Measurements from ENCODE around the gene APOL4.
"Not testable (repeated sequence)": the region's sequence is repeated elsewhere in the genome, so short reads cannot be mapped to it uniquely, and the experiment has no call there.

APOL4 gene, protein sequence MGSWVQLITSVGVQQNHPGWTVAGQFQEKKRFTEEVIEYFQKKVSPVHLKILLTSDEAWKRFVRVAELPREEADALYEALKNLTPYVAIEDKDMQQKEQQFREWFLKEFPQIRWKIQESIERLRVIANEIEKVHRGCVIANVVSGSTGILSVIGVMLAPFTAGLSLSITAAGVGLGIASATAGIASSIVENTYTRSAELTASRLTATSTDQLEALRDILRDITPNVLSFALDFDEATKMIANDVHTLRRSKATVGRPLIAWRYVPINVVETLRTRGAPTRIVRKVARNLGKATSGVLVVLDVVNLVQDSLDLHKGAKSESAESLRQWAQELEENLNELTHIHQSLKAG

DNA sequence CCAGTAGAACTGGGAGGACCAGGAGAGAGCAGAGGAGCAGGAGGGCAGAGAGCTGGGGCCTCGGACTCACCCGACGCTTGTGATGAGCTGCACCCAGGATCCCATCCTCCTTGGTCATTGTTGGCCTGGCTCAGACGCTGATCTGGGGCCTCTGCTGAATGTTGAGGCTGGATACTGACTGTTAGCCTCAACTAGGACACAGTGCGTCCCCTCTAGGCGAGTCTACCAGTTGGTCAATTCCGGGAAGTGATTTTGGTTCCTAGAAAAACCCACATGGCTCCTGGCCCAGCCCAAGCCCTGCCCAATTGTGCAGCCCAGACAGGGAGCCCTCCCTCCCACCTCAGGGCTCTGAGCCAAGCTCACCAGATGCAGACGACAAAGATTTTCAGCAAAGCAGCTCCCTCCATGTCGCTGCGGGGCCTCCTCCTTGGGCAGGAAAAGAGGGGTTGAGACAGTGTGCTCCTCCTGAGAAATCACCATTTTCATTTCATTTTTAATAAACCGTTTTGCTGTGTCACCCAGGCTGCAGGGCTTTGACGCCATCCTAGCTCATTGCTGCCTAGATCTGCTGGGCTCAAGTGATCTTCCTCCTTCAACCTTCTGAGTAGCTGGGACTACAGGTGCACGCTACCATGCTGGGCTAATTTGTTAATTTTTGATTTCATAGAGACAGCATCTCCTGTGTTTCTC is at the start of gene APOL4:
TSS of gene APOL4 (minus strand) at position 180 of the 690 bp plus-strand sequence. CDS start at position 105, 75 bp downstream.
- no peak for DNase-seq (ENCODE audit: extremely low read depth in 1 of 2, low read depth in 1 of 2)

DNA sequence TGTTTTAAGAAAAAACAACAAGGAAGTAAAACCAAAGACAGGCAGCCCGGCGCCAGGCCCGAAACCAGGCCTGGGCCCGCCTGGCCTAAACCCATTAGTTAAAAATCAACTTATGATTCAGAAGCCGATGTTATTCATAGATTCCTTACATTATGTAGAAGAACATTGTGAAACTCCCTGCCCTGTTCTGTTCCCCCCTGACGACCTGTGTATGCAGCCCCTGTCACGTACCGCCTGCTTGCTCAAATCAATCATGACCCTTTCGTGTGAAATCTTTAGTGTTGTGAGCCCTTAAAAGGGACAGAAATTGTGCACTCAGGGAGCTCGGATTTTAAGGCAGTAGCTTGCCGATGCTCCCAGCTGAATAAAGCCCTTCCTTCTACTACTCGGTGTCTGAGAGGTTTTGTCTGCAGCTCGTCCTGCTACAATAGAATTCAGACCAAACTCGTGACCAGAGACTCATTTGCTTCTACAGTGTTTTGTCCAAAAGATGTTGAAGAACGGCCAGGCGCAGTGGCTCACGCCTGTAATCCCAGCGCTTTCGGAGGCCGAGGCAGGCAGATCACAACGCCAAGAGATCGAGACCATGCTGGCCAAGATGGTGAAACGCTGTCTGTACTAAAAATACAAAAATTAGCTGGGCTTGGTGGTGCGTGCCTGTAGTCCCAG is 48.8 kb upstream of the APOL4 start:
- DNase-seq (ENCODE audit: extremely low read depth in 1 of 2, low read depth in 1 of 2) = not testable (repeated sequence)

DNA sequence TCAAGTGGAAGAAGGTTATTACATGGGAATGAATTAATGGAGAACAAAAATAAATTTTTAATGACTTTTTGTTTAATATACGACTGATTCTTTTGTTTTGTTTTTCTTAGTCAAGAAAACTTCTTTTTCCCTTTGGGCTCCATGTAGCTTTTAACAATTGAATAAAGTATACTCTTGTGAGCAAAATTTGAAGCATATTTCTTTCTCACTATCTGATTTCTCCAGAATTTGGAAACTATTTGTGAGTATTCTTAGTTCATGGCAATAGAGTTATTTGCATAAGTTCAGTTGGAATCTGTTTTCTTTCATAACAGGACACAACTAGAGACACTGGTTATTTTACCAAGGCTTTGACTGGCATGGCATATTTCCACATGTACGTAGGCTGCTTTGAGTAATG is 47.6 kb upstream of the APOL4 start:
- DNase-seq (ENCODE audit: extremely low read depth in 1 of 2, low read depth in 1 of 2) = no peak

DNA sequence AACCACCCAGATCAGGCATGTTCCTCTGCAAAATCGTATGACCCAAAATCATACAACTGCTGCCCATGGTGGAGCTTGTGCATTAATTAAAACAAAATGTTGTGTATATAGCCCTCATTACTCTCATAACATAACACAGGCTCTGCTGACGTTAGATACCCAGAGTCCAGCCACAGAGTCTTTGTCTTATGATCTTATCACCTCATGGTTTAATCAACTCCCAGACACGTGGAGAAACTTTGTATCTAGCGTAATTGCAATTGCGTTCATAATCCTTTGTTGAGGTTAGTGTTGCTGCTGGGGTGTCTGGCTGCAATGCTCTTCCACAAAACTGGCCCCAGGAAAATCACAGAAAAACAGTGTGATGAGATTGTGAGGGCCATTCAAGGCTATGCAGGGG is 46.3 kb upstream of the APOL4 start:
- DNase-seq (ENCODE audit: extremely low read depth in 1 of 2, low read depth in 1 of 2) = no peak

DNA sequence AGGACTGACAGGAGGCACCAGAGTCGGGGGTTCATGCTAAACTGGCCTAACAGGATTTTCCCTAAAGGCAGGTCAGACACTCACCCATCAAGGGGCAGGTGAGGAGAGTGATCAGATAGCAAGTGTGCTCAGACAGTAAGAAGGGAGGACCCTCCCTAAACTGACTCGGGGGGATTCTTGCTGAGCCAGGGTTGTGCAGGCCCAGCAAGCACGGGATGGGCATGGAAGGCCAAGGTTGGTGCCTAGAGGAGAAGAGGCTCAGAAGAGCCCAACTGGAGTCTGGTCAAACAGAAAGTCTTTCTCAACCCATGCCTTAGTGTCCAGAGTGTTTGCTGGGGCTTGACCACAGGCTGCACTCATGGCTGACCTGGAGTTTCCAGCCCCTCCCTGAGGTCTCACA is 45.1 kb upstream of the APOL4 start:
- no peak for DNase-seq (ENCODE audit: extremely low read depth in 1 of 2, low read depth in 1 of 2)

DNA sequence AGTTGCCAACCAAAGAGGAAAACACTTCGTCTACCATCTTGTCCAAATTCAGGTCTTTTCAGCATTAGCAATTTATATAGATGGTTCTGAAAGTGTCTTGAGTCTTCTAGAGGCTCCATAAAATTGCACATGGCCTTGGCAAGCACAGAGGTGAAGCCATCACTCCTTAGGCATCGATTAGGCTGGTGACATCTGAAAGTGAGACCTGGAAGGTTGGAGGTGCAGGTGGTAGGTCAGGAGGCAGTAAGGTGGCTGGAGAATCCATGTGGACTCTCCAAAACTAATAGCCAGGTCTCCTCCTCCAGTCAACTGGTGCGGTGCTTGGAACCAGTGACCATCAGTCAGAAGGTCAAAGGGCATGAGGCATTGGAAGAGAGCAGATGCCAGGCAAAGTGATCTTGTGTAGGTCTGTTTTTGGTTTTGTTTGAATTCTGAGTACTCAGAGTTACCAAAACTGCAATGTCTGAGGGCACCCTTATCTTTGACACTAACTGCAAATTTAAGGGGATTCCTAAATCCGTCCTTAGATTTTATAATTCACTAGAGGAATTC is 44.3 kb upstream of the APOL4 start:
- DNase-seq (ENCODE audit: extremely low read depth in 1 of 2, low read depth in 1 of 2) = no peak

DNA sequence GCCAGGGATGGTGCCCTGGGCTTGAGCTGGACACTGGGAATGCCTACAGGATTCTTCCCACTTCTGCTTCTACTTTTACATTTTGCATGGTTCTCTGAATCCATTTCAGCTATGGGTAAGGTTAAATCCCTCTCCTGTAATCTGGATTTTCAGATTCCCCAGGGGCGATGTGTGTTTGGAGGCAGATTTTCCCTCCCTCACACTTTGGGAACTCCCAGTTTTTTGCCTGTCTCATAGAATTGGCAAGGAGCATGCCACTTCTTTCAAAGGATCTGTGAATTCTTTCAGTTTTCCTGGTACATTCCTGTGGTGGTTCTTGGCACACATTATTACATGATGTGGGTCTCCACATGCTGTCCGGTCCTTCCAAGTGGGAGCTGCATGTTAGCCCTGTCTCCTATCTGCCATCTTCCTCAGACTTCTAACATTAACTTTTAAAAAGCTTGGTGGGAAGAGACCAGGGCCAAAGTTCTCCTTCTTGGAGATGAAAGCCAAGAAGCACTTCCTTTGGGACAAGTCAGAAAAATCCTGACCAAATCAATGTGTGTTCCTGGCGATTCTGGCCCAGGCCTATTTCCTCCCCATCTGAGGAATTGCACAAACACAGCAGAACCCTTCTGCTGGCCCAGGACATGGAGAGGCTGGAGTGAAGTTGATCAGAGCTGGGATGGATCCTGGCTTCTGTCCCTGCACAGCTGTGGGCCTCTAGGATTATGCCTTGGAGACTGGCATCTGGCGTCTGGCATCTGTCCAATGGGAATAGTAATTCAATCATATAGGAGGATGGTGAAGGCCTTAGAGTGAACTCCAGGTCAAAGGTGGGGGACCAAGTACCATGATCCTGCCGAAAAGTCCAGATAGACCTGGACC is 43.1 kb upstream of the APOL4 start:
- no peak for DNase-seq (ENCODE audit: extremely low read depth in 1 of 2, low read depth in 1 of 2)

DNA sequence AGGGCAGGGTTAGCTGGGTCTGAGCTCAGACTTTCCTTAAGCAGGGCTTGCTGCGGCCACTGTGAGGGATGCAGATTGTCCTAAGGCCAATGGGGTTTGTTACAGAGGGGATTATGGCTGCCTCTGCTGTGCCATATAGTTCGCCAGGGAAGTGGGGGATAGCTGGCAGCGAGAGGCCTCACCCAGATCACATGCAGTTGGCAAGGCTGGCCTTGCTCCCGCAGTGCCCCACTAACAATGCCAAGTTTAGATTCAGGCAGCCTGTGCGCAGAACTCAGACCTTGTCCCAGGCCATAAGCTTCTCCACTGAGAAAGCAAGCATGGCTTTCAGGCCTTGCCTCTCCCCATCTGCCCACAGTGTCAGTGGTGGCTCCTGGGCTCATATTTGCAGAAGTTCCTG is 42.4 kb upstream of the APOL4 start:
- DNase-seq (ENCODE audit: extremely low read depth in 1 of 2, low read depth in 1 of 2) = no peak

DNA sequence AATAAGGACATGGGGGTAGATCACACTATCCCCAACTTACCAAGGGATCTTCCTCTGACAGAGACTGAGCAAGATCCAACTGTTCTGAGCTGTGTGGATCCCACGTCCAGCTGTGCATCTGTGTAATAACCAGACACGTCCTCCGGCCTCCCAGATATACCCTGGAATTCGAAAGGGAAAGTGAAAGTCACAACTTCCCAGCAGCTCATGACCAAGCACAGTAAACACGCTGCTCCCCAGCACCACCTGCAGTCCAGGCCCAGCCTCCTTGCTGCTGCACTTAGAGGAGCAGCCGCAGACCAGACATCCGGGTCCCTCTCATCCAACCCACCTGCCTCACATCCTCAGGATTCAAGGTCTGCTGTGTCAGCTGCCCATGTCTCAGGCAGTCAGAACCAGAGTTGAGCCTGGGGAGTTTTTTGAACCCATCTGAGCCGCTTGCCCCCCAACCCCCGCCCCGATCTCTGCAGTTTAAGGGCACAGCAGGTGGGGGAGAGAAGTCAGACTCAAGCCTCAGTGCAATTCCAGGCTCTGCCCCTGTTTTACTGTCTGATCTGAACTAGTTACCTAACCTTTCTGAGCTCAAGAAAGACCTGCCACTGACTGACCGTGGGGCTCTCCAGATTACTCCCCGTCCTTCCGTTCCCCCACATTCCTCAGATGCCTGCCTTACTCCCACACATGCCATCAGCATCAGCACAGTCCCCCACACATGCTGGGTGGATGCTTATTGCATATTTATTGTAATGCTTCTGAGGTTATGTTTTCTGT is 38.0 kb upstream of the APOL4 start, which contains the start of gene APOL2:
TSS of gene APOL2 (minus strand) at position 127 of the 771 bp plus-strand sequence. CDS start 6,365 bp downstream, outside the sequence.
- peak; percentile 70 to 88 for DNase-seq (ENCODE audit: extremely low read depth in 1 of 2, low read depth in 1 of 2)

DNA sequence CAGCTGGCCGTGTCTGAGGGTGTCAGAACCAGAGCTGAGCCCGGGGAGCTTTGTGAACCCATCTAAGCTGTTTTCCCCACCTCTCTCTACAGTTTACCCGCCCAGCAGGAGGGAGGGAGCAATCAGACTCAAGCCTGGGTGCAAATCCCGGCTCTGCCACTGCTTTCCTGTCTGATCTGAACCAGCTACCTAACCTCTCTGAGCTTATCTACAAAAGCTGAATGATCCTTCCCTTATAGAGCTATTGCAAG is 37.5 kb upstream of the APOL4 start:
- no peak for DNase-seq (ENCODE audit: extremely low read depth in 1 of 2, low read depth in 1 of 2)

DNA sequence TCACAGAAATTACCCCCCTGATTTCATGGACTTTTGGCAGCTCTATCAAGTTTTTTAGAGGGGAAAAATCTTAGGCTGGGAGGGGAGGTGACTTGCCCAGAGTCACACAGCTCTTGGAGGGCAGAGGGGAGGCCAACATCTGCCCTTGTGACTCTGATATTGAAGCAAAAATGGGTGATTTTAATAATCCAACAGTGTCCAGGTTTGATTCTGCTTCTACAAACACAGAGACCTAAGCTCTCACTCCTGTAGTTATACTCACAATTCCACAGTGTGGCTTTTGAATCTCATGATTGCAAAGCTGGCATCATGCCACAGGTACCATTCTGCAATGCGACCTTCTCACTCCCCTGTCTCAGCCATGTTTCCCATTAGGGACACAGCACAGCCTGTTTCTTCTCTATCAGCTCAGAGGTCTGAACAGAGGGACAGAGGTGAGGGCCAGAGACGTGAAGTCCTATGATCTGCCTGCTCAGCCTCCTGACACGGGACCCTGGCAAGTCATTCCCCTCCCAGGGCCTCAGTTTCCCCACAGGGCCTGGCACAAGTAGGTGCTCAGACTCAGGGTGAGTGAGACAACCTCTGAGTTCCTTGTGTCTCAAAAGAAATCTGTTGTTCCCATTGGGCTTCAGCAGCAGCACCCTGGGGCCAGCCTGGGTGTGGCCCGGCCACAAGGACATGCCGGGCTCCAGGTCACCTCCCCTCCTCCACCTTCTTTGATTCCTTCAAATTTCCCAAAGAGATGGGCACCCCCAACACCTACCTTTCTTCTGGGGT is 37.0 kb upstream of the APOL4 start:
- DNase-seq (ENCODE audit: extremely low read depth in 1 of 2, low read depth in 1 of 2) = no peak

DNA sequence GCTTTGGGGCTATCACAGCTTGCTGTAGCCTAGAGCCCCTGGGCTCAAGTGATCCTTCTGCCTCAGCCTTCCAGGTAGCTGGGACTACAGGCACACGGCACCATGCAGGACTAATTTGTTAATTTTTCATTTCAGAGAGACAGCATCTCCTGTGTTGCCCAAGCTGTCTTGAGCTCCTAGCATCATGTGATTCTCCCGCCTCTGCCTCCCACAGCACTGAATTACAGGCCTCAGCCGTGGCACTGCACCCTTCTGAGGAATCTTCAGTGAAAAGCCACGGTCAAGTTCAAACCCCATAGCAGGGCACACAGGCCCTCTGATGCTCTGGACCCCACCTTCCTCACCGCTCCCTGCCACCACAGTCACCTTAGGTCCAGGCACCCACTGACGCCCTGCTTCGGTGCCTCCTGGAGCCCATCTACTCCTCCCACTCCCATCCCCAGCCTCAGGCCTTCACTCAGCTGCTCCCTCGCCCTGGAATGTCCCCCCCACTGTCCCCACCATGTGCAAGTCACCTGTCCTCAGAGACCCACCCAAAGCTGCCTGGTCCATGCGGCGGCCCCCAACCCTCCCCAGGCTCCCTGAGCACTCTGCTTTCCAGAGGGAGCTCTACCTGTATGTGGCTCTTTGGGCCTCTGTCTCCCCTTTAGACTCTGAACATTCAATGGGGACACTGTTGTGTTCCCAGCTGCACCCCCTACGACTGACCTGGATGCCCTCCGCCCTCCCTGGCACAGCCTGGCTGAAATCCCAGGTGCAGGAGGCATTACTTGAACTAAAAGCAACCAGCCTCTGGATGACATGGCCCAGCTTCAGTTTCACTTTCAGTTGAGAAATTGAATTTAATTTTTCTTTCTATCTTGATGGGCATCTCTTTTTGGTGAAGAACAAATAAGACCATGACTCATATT is 36.1 kb upstream of the APOL4 start:
- DNase-seq (ENCODE audit: extremely low read depth in 1 of 2, low read depth in 1 of 2) = no peak

DNA sequence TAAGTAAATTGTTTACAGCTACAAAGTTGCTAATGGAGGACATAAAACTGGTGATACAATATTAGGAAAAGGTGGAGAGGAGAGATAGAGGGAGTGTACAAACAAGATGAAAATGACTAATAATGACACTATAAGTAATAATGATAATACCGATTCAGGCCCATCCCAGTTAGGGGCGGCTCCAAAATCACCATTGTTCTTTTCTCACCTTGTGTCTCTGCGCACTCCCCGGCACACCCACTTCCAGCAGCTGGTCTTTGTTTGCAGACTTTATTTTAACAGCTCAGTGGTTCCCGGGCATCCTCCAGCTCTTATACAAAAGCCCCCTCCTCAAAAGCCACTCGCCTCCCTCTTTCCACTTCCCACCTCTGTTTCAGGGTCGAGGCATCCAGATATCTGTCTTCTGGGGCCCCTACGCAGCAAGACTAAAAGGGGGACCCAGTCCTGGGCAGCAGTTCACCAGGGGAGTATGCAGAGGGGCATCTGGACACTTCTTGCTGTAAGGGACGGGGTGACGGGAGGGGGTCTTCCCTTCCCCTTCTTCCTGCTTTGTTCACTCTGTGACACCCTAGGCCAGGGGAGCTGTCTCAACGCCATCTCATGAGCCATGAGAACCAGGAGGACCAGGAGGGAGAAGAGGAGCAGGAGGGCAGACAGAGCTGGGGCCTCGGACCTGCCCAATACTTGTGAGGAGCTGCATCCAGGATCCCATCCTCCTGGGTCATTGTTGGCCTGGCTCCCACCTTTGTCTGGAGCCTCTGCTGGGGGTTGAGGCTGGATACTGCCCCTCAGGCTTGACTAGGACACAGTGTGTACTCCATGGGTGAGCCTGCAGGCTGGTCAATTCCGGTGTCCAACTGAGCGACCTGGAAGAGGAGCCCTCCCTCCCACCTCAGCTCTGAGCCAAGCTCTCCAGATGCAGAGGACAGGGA is 35.0 kb upstream of the APOL4 start:
- DNase-seq (ENCODE audit: extremely low read depth in 1 of 2, low read depth in 1 of 2) = no peak

DNA sequence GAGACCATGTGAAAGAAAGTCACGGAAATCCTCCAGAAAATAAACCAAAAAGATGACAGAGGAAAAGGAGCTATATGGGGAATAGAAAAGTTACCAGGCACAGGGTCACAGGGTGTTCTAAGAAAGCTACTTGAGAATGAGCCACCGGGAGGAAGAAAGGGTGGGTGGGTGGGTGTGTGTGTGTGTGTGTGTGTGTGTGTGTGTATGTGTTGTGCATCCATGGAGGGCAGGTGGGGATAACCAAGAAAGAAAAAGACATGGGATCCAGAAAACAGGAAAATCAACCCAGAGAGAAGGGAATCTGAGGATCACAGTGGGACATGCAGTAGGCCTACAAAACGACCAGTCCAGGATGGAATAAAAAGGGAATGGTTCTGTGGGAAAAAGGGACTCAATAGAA is 34.0 kb upstream of the APOL4 start:
- no peak for DNase-seq (ENCODE audit: extremely low read depth in 1 of 2, low read depth in 1 of 2)

DNA sequence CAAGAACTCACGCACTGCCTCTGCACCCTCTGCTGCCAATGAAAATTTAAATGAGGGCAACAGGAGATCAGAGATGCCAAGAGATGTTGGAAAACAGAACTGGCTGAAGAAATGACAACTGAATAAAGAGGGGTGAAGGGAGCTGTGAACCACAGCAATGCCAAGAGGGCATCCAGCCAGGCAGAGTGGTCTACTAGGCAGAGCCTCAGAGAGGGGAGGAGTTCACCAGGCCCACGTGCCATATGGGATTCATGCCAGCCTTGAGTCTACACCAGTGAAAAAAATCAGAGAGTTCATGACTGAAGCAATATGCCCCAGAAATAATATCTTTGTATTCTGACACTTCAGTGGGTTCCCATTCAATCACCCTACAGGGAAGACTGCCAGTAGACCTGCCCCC is 33.3 kb upstream of the APOL4 start:
- no peak for DNase-seq (ENCODE audit: extremely low read depth in 1 of 2, low read depth in 1 of 2)

DNA sequence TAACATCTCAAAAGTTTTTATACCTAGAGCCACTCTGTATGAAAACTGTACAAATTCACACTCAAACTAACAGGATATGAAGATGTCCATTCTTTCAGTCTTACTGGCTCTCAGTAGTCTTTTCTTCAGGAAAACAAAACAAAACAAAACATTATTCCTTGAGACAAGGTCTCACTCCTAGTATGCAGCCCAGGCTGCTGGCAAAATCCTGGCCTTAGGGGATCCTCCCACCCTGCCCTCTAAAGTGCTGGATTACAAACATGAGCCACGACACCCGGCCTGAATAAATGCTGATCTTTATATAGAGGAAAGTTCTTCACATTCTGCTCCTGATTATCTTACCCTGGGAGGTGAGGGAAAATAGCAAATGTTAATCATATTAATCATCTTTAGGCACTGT is 32.6 kb upstream of the APOL4 start:
- no peak for DNase-seq (ENCODE audit: extremely low read depth in 1 of 2, low read depth in 1 of 2)

DNA sequence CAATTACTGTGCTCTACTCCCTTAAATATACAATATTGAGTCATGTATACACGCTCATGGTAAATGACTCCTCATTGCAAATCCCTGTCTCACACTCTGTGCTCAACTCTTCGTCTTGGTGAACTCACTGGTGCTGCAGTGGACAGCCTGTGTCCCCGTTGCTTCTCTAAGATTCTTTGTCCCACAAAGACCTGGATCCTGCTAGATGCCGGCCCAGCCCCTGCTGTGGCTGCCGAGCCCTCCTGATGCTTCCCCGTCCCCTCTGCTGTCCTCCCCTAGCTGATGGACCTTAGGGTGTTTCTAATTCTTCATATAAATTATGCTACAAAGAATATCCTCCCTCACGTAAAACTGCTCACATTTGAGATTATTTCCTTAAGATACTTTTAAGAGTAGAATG is 32.2 kb upstream of the APOL4 start:
- no peak for DNase-seq (ENCODE audit: extremely low read depth in 1 of 2, low read depth in 1 of 2)

Data from stimulated activated CD8-positive, alpha-beta memory T cell treated with anti-CD3 and anti-CD28 coated beads, Interleukin-7, amount 100 ng/mL, for 48 hours (primary cell).